SW480 (cell line): ENCODE results near the gene DYNC1LI1.
"Not testable (repeated sequence)": the region's sequence is repeated elsewhere in the genome, so short reads cannot be mapped to it uniquely, and the experiment has no call there.

Source experiments
- DNase-seq: peaks from one replicate; pipeline ENCODE4 v3.0.0-alpha.2; 2016; ENCODE audit warnings: low spot score

The DYNC1LI1 gene

GRCh38 chr3:32583708-32584107, 13.1 kb upstream of the DYNC1LI1 start:
- no peak for DNase-seq

- DNase-seq: not testable (repeated sequence)
Observed at GRCh38 chr3:32578669-32579068, 8.0 kb upstream of the DYNC1LI1 start.

GRCh38 chr3:32577581-32578556, 7.2 kb upstream of the DYNC1LI1 start:
- DNase-seq: no peak

- no peak for DNase-seq
Observed at GRCh38 chr3:32577174-32577573, 6.5 kb upstream of the DYNC1LI1 start.

- DNase-seq: no peak
Observed at GRCh38 chr3:32575451-32576113, 4.9 kb upstream of the DYNC1LI1 start.

- no peak for DNase-seq
Observed at GRCh38 chr3:32571192-32571485, 481 bp upstream of the DYNC1LI1 start.

- peak; percentile 74 for DNase-seq
Observed at GRCh38 chr3:32569540-32570420, 878 bp downstream of the DYNC1LI1 start.

- no peak for DNase-seq
Observed at GRCh38 chr3:32568953-32569352, 1.7 kb downstream of the DYNC1LI1 start.

GRCh38 chr3:32564195-32564594, 6.5 kb downstream of the DYNC1LI1 start:
- DNase-seq: no peak

GRCh38 chr3:32562640-32563039, 8.0 kb downstream of the DYNC1LI1 start:
- no peak for DNase-seq

- no peak for DNase-seq
Observed at GRCh38 chr3:32557640-32558352, 12.9 kb downstream of the DYNC1LI1 start.

GRCh38 chr3:32556332-32556731, 14.3 kb downstream of the DYNC1LI1 start:
- no peak for DNase-seq

- no peak for DNase-seq
Observed at GRCh38 chr3:32553973-32554372, 16.7 kb downstream of the DYNC1LI1 start.

GRCh38 chr3:32553459-32553858, 17.2 kb downstream of the DYNC1LI1 start:
- no peak for DNase-seq

GRCh38 chr3:32552013-32552412, 18.6 kb downstream of the DYNC1LI1 start:
- no peak for DNase-seq

GRCh38 chr3:32551496-32551895, 19.2 kb downstream of the DYNC1LI1 start:
- DNase-seq: no peak

GRCh38 chr3:32551087-32551486, 19.6 kb downstream of the DYNC1LI1 start:
- no peak for DNase-seq

- DNase-seq: no peak
Observed at GRCh38 chr3:32545305-32545704, 25.4 kb downstream of the DYNC1LI1 start.

GRCh38 chr3:32544894-32545293, 25.8 kb downstream of the DYNC1LI1 start:
- DNase-seq: no peak

- no peak for DNase-seq
Observed at GRCh38 chr3:32542807-32543206, 27.9 kb downstream of the DYNC1LI1 start.

GRCh38 chr3:32540899-32541298, 29.8 kb downstream of the DYNC1LI1 start:
- no peak for DNase-seq

- DNase-seq: no peak
Observed at GRCh38 chr3:32532434-32532833, 38.2 kb downstream of the DYNC1LI1 start.
